H1 (cell line): Measurements from ENCODE around the gene UBE2E2. TPM values are rescaled to one million over a fixed set of nuclear protein-coding genes. Genes with fewer than 3 reads are reported as not detected.

ENCODE experiments used
- CTCF ChIA-PET: fragments of 300-600 bp; sonication (Branson Sonifier 250); formaldehyde crosslinking; loops from one replicate; lab custom pipeline; 2021; ENCODE audit not compliant: partially characterized antibody; lab: Charles Lee
- POLR2A ChIA-PET: fragments of 300-600 bp; sonication (Branson Sonifier 250); formaldehyde crosslinking; loops from one replicate; lab custom pipeline; 2021; ENCODE audit warnings: inconsistent platforms; ENCODE audit not compliant: partially characterized antibody; lab: Charles Lee
- DNase-seq, 2 experiments: peaks; one replicate each; pipeline versions ENCODE4 v3.0.0 to v3.0.0-alpha.2; 2010 to 2022; ENCODE audit warnings: low spot score in 2 of 2, low read depth in 1 of 2, mixed read lengths in 1 of 2
- FAIRE-seq: peaks from 2 replicates; lab custom pipeline; 2011; peaks lifted over from hg19 to GRCh38; lab: Jason Lieb, UNC
- H2AFZ ChIP-seq: 2 replicates; pipeline ENCODE4 v1.8.1; 2012; ENCODE audit warnings: low read length, inconsistent platforms
- H2AK5ac ChIP-seq: 2 replicates; pipeline ENCODE4 v1.6.1; 2013; ENCODE audit warnings: low read depth, low read length
- H2BK120ac ChIP-seq: replicated peaks from 2 replicates; pipeline ENCODE3; 2013; ENCODE audit warnings: low read depth, low read length, inconsistent platforms
- H2BK12ac ChIP-seq: 2 replicates; pipeline ENCODE4 v1.6.1; 2013; ENCODE audit warnings: low read depth, low read length
- H2BK15ac ChIP-seq: 2 replicates; pipeline ENCODE4 v1.6.1; 2013; ENCODE audit warnings: low read length
- H2BK20ac ChIP-seq: 2 replicates; pipeline ENCODE4 v1.6.1; 2013; ENCODE audit warnings: low read length
- H2BK5ac ChIP-seq: 2 replicates; pipeline ENCODE4 v1.6.1; 2013; ENCODE audit warnings: low read depth, low read length
- H3K14ac ChIP-seq: 2 replicates; pipeline ENCODE4 v1.6.1; 2013; ENCODE audit warnings: inconsistent platforms; ENCODE audit not compliant: insufficient read length
- H3K18ac ChIP-seq: 2 replicates; pipeline ENCODE4 v1.6.1; 2013; ENCODE audit warnings: low read length; ENCODE audit errors: extremely low read depth
- H3K23ac ChIP-seq: 2 replicates; pipeline ENCODE4 v1.6.1; 2013; ENCODE audit warnings: inconsistent platforms; ENCODE audit not compliant: insufficient read length
- H3K23me2 ChIP-seq: 2 replicates; pipeline ENCODE4 v1.6.1; 2013; ENCODE audit warnings: low read depth, low read length
- H3K27ac ChIP-seq: 2 replicates; pipeline ENCODE4 v1.6.1; 2011; ENCODE audit warnings: low read depth, low read length, inconsistent platforms
- H3K27me3 ChIP-seq, 4 experiments: replicated peaks in 1 of 4; 1 replicate in 1 of 4; 2 replicates in 3 of 4; pipeline versions ENCODE4 v1.6.1 to v1.8.1; 2011 to 2013; ENCODE audit warnings: low read length in 3 of 4, mild to moderate bottlenecking in 3 of 4, inconsistent platforms in 2 of 4, mixed read lengths in 2 of 4, moderate library complexity in 1 of 4; ENCODE audit not compliant: control insufficient read depth in 3 of 4, insufficient read depth in 3 of 4; ENCODE audit errors: extremely low read depth in 1 of 4
- H3K36me3 ChIP-seq, 4 experiments: 2 replicates each; pipeline versions ENCODE4 v1.6.1 to v1.8.1; 2011 to 2013; ENCODE audit warnings: mild to moderate bottlenecking in 4 of 4, low read length in 3 of 4, moderate library complexity in 2 of 4, control low read depth in 1 of 4, inconsistent platforms in 1 of 4; ENCODE audit not compliant: insufficient read depth in 4 of 4, control insufficient read depth in 2 of 4
- H3K4ac ChIP-seq: replicated peaks from 2 replicates; pipeline ENCODE3; 2013; ENCODE audit warnings: low read length, low read depth, mixed read lengths, inconsistent platforms; ENCODE audit not compliant: insufficient read length
- H3K4me1 ChIP-seq, 4 experiments: replicated peaks in 1 of 4; 1 replicate in 1 of 4; 2 replicates in 3 of 4; pipeline versions ENCODE4 v1.6.1 to v1.8.1; 2011 to 2013; ENCODE audit warnings: low read length in 3 of 4, inconsistent platforms in 2 of 4, mixed read lengths in 1 of 4; ENCODE audit not compliant: insufficient read depth in 4 of 4, control insufficient read depth in 3 of 4
- H3K4me2 ChIP-seq, 2 experiments: 2 replicates each; pipeline versions ENCODE4 v1.6.1 to v1.8.1; 2011 to 2013; ENCODE audit warnings: low read depth in 2 of 2, low read length in 2 of 2, control low read depth in 1 of 2, inconsistent platforms in 1 of 2, mild to moderate bottlenecking in 1 of 2; ENCODE audit not compliant: insufficient read depth in 1 of 2
- H3K4me3 ChIP-seq, 4 experiments: fragments of 200-600, 300-600 bp in 1 of 4; sonication (generic), shearing (Covaris generic), sonication (Bioruptor Twin) in 1 of 4; 2 replicates each; pipeline versions ENCODE4 v1.5.1 to v1.8.1; 2011 to 2016; ENCODE audit warnings: low read length in 4 of 4, low read depth in 3 of 4, control low read depth in 2 of 4, inconsistent platforms in 2 of 4, mild to moderate bottlenecking in 2 of 4, mixed read lengths in 1 of 4, moderate library complexity in 1 of 4; ENCODE audit not compliant: insufficient read depth in 2 of 4; ENCODE audit errors: extremely low read depth in 1 of 4
- H3K56ac ChIP-seq: replicated peaks from 2 replicates; pipeline ENCODE3; 2013; ENCODE audit warnings: low read depth, mild to moderate bottlenecking, mixed read lengths, low read length, inconsistent platforms; ENCODE audit not compliant: insufficient read length
- H3K79me1 ChIP-seq: 2 replicates; pipeline ENCODE4 v1.6.1; 2013; ENCODE audit warnings: low read depth, low read length, control low read depth
- H3K79me2 ChIP-seq, 2 experiments: 2 replicates each; pipeline versions ENCODE4 v1.6.1 to v1.8.1; 2012 to 2013; ENCODE audit warnings: low read length in 2 of 2, mild to moderate bottlenecking in 2 of 2, inconsistent platforms in 1 of 2; ENCODE audit not compliant: insufficient read depth in 2 of 2, control insufficient read depth in 1 of 2
- H3K9ac ChIP-seq, 4 experiments: replicated peaks in 1 of 4; 1 replicate in 1 of 4; 2 replicates in 3 of 4; pipeline versions ENCODE4 v1.6.1 to v1.8.1; 2011 to 2013; ENCODE audit warnings: low read depth in 3 of 4, low read length in 3 of 4, control low read depth in 2 of 4, mild to moderate bottlenecking in 2 of 4, moderate library complexity in 2 of 4, inconsistent platforms in 1 of 4; ENCODE audit errors: extremely low read depth in 1 of 4
- H3K9me3 ChIP-seq, 2 experiments: 2 replicates each; pipeline versions ENCODE4 v1.6.1 to v1.8.1; 2012 to 2013; ENCODE audit warnings: mild to moderate bottlenecking in 2 of 2, moderate library complexity in 2 of 2, control low read depth in 1 of 2, inconsistent platforms in 1 of 2, low read depth in 1 of 2, low read length in 1 of 2, mixed read lengths in 1 of 2; ENCODE audit not compliant: insufficient read depth in 2 of 2
- H4K20me1 ChIP-seq, 2 experiments: replicated peaks in 1 of 2; 2 replicates each; pipeline versions ENCODE3 to v1.8.1; 2011 to 2013; ENCODE audit warnings: inconsistent platforms in 2 of 2, low read length in 2 of 2, mild to moderate bottlenecking in 1 of 2; ENCODE audit not compliant: insufficient read depth in 2 of 2, control insufficient read depth in 1 of 2
- H4K5ac ChIP-seq: 2 replicates; pipeline ENCODE4 v1.6.1; 2013; ENCODE audit warnings: low read length, low read depth, mixed read lengths, inconsistent platforms; ENCODE audit not compliant: insufficient read length
- H4K8ac ChIP-seq: 2 replicates; pipeline ENCODE4 v1.8.0; 2013; ENCODE audit warnings: mild to moderate bottlenecking, moderate library complexity, low read length, inconsistent platforms; ENCODE audit not compliant: insufficient read depth; ENCODE audit errors: extremely low read depth
- H4K91ac ChIP-seq: replicated peaks from 2 replicates; pipeline ENCODE3; 2013; ENCODE audit warnings: low read length, mixed read lengths, inconsistent platforms; ENCODE audit not compliant: insufficient read length
- ASH2L ChIP-seq: fragments of 200-600, 300-600 bp; sonication (generic); IDR thresholded peaks from one replicate; pipeline ENCODE4 v1.7.1; 2017; ENCODE audit warnings: low read length
- CHD1 ChIP-seq: IDR thresholded peaks from 2 replicates; pipeline ENCODE4 v1.6.1; 2012; ENCODE audit warnings: low read depth, low read length, improper control_type of control experiment
- CREB1 ChIP-seq: IDR thresholded peaks from 2 replicates; pipeline ENCODE4 v1.6.1; 2012; ENCODE audit warnings: inconsistent platforms
- CTBP2 ChIP-seq: IDR thresholded peaks from 2 replicates; pipeline ENCODE4 v1.7.0; 2011; ENCODE audit warnings: borderline replicate concordance, mild to moderate bottlenecking, moderate library complexity, mixed read lengths, low read length; ENCODE audit not compliant: insufficient read depth, insufficient read length
- FOSL1 ChIP-seq: IDR thresholded peaks from 2 replicates; pipeline ENCODE4 v1.6.1; 2011; ENCODE audit warnings: mild to moderate bottlenecking, low read depth, low read length, moderate library complexity; ENCODE audit not compliant: insufficient read depth
- HDAC6 ChIP-seq: IDR thresholded peaks from one replicate; pipeline ENCODE4 v1.7.1; 2012; ENCODE audit warnings: low read depth, mild to moderate bottlenecking, inconsistent platforms, low read length, moderate library complexity
- PHF8 ChIP-seq: fragments of 200-600 bp; sonication (generic); conservative IDR thresholded peaks from 2 replicates; pipeline ENCODE4 v1.7.1; 2012; ENCODE audit warnings: low read depth, mild to moderate bottlenecking, inconsistent platforms, low read length, moderate library complexity
- RAD21 ChIP-seq, 2 experiments: IDR thresholded peaks in 1 of 2; conservative IDR thresholded peaks in 1 of 2; 2 replicates each; pipeline ENCODE4 v1.6.1; 2011; ENCODE audit warnings: low read depth in 2 of 2, low read length in 2 of 2, improper control_type of control experiment in 1 of 2, inconsistent platforms in 1 of 2, mild to moderate bottlenecking in 1 of 2, moderate library complexity in 1 of 2
- SP2 ChIP-seq: IDR thresholded peaks from 2 replicates; pipeline ENCODE4 v1.6.1; 2012; ENCODE audit warnings: mild to moderate bottlenecking, low read length, inconsistent platforms
- SRF ChIP-seq: IDR thresholded peaks from 2 replicates; pipeline ENCODE4 v1.6.1; 2011; ENCODE audit warnings: mild to moderate bottlenecking, low read depth, low read length, moderate library complexity
- TAF1 ChIP-seq: IDR thresholded peaks from 2 replicates; pipeline ENCODE4 v1.6.1; 2011; ENCODE audit warnings: mild to moderate bottlenecking, low read depth, low read length
- WGBS, 2 experiments: shearing (Covaris generic) in 1 of 2; methylation state at CpG; one replicate each; pipeline versions ENCODE4 v1.1.6 to v1.1.7; 2013 to 2015; ENCODE audit warnings: low lambda C conversion rate in 2 of 2, mixed read lengths in 2 of 2, inconsistent platforms in 1 of 2, low coverage in 1 of 2, missing lambda C conversion rate in 1 of 2; ENCODE audit not compliant: insufficient replicate concordance in 2 of 2, insufficient coverage in 1 of 2, insufficient read length in 1 of 2; ENCODE audit errors: extremely low coverage in 1 of 2, missing lambda C conversion rate in 1 of 2; 5-methylcytosine and 5-hydroxymethylcytosine counted together
- polyA plus RNA-seq, 7 experiments: library from polyadenylated mRNA; depleted of rRNA in 3 of 7; stranded (reverse) in 5 of 7; unstranded in 2 of 7; fragments of >200 nt in 5 of 7; fragments of 200-250 nt in 2 of 7; gene quantifications; 1 replicate in 5 of 7; 2 replicates in 1 of 7; 4 replicates in 1 of 7; pipeline versions ENCODE4 v1.2.1 to v1.2.3, GENCODE V29; 2011 to 2013; ENCODE audit warnings: missing spikeins in 2 of 7, mixed read lengths in 2 of 7
- total RNA-seq: library from RNA; stranded (reverse); fragmentation: NEBNext Ultra II Directional; extraction: Animal tissue kit (Norgen Biotek cat#: 25700); gene quantifications from 2 replicates; pipeline ENCODE4 v1.2.1, GENCODE V29; 2021
- TF ChIP-seq, protein P1 (sequence below): IDR thresholded peaks from 2 replicates; pipeline ENCODE4 v1.6.1; 2011; ENCODE audit warnings: low read depth, mild to moderate bottlenecking, low read length; ENCODE audit not compliant: insufficient read depth
- TF ChIP-seq, protein P2 (sequence below): IDR thresholded peaks from 2 replicates; pipeline ENCODE4 v1.6.1; 2011; ENCODE audit warnings: low read length, improper control_type of control experiment

UBE2E2 gene
- total and polyA plus RNA-seq, 2 of the 8 experiments (the other 6 are each of a cell fraction or from before 2014, with no cell fraction given), result 57.6 to 70.6 TPM

- Histone ChIP-seq H2BK12ac (no peak overlapping the region), H3K79me2 (peaks cover 0 to 69% of the 10 kb centered on the region in 2 experiments; a peak in 2 of 4 replicates), H3K4me3 (no peak overlapping the region), H3K14ac (no peak overlapping the region), H4K5ac (no peak overlapping the region), H3K56ac (no peak overlapping the region), H3K9ac (no peak overlapping the region), H3K4me2 (no peak overlapping the region), H3K9me3 (no peaks in the 10 kb centered on the region), H3K23ac (no peak overlapping the region), H2AFZ (no peak overlapping the region), H4K91ac (no peak overlapping the region), H3K27ac (no peak overlapping the region), H3K23me2 (no peaks in the 10 kb centered on the region), H2BK5ac (no peak overlapping the region), H3K4ac (no peak overlapping the region), H4K20me1 (no peaks in the 10 kb centered on the region), H2BK15ac (no peak overlapping the region), H2BK120ac (no peak overlapping the region), H3K27me3 (no peaks in the 10 kb centered on the region), H3K4me1 (peaks cover 0 to 6% (median 0%) of the 10 kb centered on the region in 4 experiments; a peak in 1 of 7 replicates), H2AK5ac (no peak overlapping the region), H3K79me1 (no peaks in the 10 kb centered on the region; the same call in 1 of the 2 replicates), H3K36me3 (no peaks in the 10 kb centered on the region), H2BK20ac (no peak overlapping the region), H4K8ac (no peak overlapping the region), H3K18ac (no peak overlapping the region)
- 93% methylated on average over 5 of the region's 5 CpGs; no CpG with 5 or more reads in 1 of the 2 experiments for WGBS, 2 experiments
- ChIA-PET POLR2A (no interaction called here), CTCF (no interaction called here)
- FAIRE-seq, result no peak
- no peak for DNase-seq
- no peak for TF ChIP-seq CHD1
- TF ChIP-seq ASH2L, result no peak
- no peak for TF ChIP-seq HDAC6
- no peak for TF ChIP-seq CREB1
- TF ChIP-seq SRF, result no peak
- TF ChIP-seq CTBP2, result no peak
- no peak for TF ChIP-seq SP2
- no peak for TF ChIP-seq TAF1
- TF ChIP-seq, protein P1, sequence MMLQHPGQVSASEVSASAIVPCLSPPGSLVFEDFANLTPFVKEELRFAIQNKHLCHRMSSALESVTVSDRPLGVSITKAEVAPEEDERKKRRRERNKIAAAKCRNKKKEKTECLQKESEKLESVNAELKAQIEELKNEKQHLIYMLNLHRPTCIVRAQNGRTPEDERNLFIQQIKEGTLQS, result no peak
- no peak for TF ChIP-seq RAD21 (IDR thresholded peaks at IDR 0.05 in 1 of 2, conservative IDR thresholded peaks at IDR 0.05 in 1 of 2; ENCODE audit: low read depth in 2 of 2, low read length in 2 of 2)
- TF ChIP-seq PHF8, result no peak
- no peak for TF ChIP-seq FOSL1
- TF ChIP-seq, protein P2, sequence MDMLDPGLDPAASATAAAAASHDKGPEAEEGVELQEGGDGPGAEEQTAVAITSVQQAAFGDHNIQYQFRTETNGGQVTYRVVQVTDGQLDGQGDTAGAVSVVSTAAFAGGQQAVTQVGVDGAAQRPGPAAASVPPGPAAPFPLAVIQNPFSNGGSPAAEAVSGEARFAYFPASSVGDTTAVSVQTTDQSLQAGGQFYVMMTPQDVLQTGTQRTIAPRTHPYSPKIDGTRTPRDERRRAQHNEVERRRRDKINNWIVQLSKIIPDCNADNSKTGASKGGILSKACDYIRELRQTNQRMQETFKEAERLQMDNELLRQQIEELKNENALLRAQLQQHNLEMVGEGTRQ, result no peak
Observed at GRCh38 chr3:23241256-23241655, 38.1 kb downstream of the UBE2E2 start.
